HG02970 (cell line): ENCODE data around the gene FBXO47.

Source experiments
- ATAC-seq: cut with Tn5 transposase; IDR thresholded peaks from one replicate; pipeline ENCODE4 v1.9.1; 2021; ENCODE audit warnings: mild to moderate bottlenecking, moderate library complexity, moderate number of reproducible peaks; ENCODE audit not compliant: unreplicated experiment, low FRiP score

The FBXO47 gene

GRCh38 chr17:38906460-38907228, 60.6 kb downstream of the FBXO47 start:
- no peak for ATAC-seq

- no peak for ATAC-seq
Measured at GRCh38 chr17:38905375-38905774, 61.8 kb downstream of the FBXO47 start.

- no peak for ATAC-seq
Measured at GRCh38 chr17:38904892-38905291, 62.3 kb downstream of the FBXO47 start.

GRCh38 chr17:38903404-38903803, 63.8 kb downstream of the FBXO47 start:
- ATAC-seq: no peak

- ATAC-seq: no peak
Measured at GRCh38 chr17:38900978-38901656, 66.1 kb downstream of the FBXO47 start.

- ATAC-seq: no peak
Measured at GRCh38 chr17:38899421-38899820, 67.8 kb downstream of the FBXO47 start.

GRCh38 chr17:38898812-38899348, 68.3 kb downstream of the FBXO47 start:
- peak; percentile 77 for ATAC-seq

- no peak for ATAC-seq
Measured at GRCh38 chr17:38898291-38898679, 68.9 kb downstream of the FBXO47 start.

- no peak for ATAC-seq
Measured at GRCh38 chr17:38897671-38898290, 69.4 kb downstream of the FBXO47 start.

- no peak for ATAC-seq
Measured at GRCh38 chr17:38897176-38897575, 70.0 kb downstream of the FBXO47 start.

GRCh38 chr17:38896346-38896954, 70.8 kb downstream of the FBXO47 start:
- ATAC-seq: no peak

- ATAC-seq: no peak
Measured at GRCh38 chr17:38894276-38894675, 72.9 kb downstream of the FBXO47 start.

GRCh38 chr17:38893607-38894006, 73.6 kb downstream of the FBXO47 start:
- ATAC-seq: no peak

- ATAC-seq: no peak
Measured at GRCh38 chr17:38893113-38893512, 74.1 kb downstream of the FBXO47 start.

- no peak for ATAC-seq
Measured at GRCh38 chr17:38892620-38893019, 74.6 kb downstream of the FBXO47 start.

- ATAC-seq: no peak
Measured at GRCh38 chr17:38892083-38892482, 75.1 kb downstream of the FBXO47 start.

- ATAC-seq: no peak
Measured at GRCh38 chr17:38891441-38891840, 75.8 kb downstream of the FBXO47 start.

- ATAC-seq: no peak
Measured at GRCh38 chr17:38890410-38890746, 76.8 kb downstream of the FBXO47 start.

GRCh38 chr17:38889745-38890409, 77.3 kb downstream of the FBXO47 start:
- no peak for ATAC-seq

GRCh38 chr17:38888842-38889241, 78.4 kb downstream of the FBXO47 start:
- ATAC-seq: no peak

- no peak for ATAC-seq
Measured at GRCh38 chr17:38886643-38887010, 80.6 kb downstream of the FBXO47 start.
